ENCODE measurements around the gene SYNM. TPM values are rescaled to one million over a fixed set of nuclear protein-coding genes. Genes with fewer than 3 reads are reported as not detected.

Gene SYNM
- total RNA-seq, 2 donors from 2014 or later: 2.3 to 12.5 TPM

GRCh38 chr15:99101501-99101900 lies 3.4 kb upstream of the SYNM start:
- no peaks in the 10 kb centered on the region for H3K36me3 ChIP-seq (ENCODE audit: control insufficient read depth, insufficient read depth, low read length)
- H3K36me3 Mint-ChIP-seq (ENCODE audit: low read depth): no peaks in the 10 kb centered on the region
- DNase-seq: no peak
- WGBS, 2 experiments (ENCODE audit: insufficient coverage in 1 of 2, insufficient read length in 1 of 2): 79 to 87% methylated on average over 7 of the region's 7 CpGs
- H3K4me1 Mint-ChIP-seq: peaks cover 4% of the 10 kb centered on the region
- no peak overlapping the region for H3K4me3 Mint-ChIP-seq
- no peaks in the 10 kb centered on the region for H3K9me3 Mint-ChIP-seq
- no peak overlapping the region for H3K4me3 ChIP-seq (ENCODE audit: low read length)
- H3K9me3 ChIP-seq (ENCODE audit: control insufficient read depth, low read length): no peaks in the 10 kb centered on the region
- no peak overlapping the region for H3K27ac Mint-ChIP-seq
- H3K4me1 ChIP-seq (ENCODE audit: control insufficient read depth, insufficient read depth, low read length): no peaks in the 10 kb centered on the region
- H3K9ac ChIP-seq (ENCODE audit: extremely low read depth, low read length, poor library complexity, severe bottlenecking): no peak overlapping the region
- TF ChIP-seq CTCF (conservative IDR thresholded peaks at IDR 0.05): no peak
- no peak overlapping the region for H3K27ac ChIP-seq (ENCODE audit: low read depth, low read length)
- H3K27me3 ChIP-seq (ENCODE audit: control insufficient read depth, insufficient read depth, low read length, poor library complexity, severe bottlenecking): peaks cover 51% of the 10 kb centered on the region
- peaks cover 61% of the 10 kb centered on the region for H3K27me3 Mint-ChIP-seq (ENCODE audit: insufficient read depth)

- Histone ChIP-seq H3K9me3 (ENCODE audit: control insufficient read depth, low read length) (no peaks in the 10 kb centered on the region), H3K4me1 (ENCODE audit: control insufficient read depth, insufficient read depth, low read length) (no peaks in the 10 kb centered on the region), H3K27ac (ENCODE audit: low read depth, low read length) (no peak overlapping the region), H3K4me3 (ENCODE audit: low read length) (no peak overlapping the region), H3K36me3 (ENCODE audit: control insufficient read depth, insufficient read depth, low read length) (no peaks in the 10 kb centered on the region), H3K27me3 (ENCODE audit: control insufficient read depth, insufficient read depth, low read length, poor library complexity, severe bottlenecking) (peaks cover 62% of the 10 kb centered on the region), H3K9ac (ENCODE audit: extremely low read depth, low read length, poor library complexity, severe bottlenecking) (no peak overlapping the region)
- WGBS, 2 experiments (ENCODE audit: insufficient coverage in 1 of 2, insufficient read length in 1 of 2): 85 to 87% methylated on average over 8 to 13 of the region's 13 CpGs
- Mint-ChIP-seq H3K9me3 (no peaks in the 10 kb centered on the region), H3K4me3 (no peak overlapping the region), H3K4me1 (peaks cover 10% of the 10 kb centered on the region), H3K27me3 (ENCODE audit: insufficient read depth) (peaks cover 61% of the 10 kb centered on the region), H3K27ac (no peak overlapping the region), H3K36me3 (ENCODE audit: low read depth) (no peaks in the 10 kb centered on the region)
- TF ChIP-seq CTCF (conservative IDR thresholded peaks at IDR 0.05): no peak
- DNase-seq: peak; percentile 47
Measured at GRCh38 chr15:99102332-99103235, 2.3 kb upstream of the SYNM start.

GRCh38 chr15:99103279-99103678 lies 1.6 kb upstream of the SYNM start:
- DNase-seq: no peak
- no peak overlapping the region for H3K9ac ChIP-seq (ENCODE audit: extremely low read depth, low read length, poor library complexity, severe bottlenecking)
- H3K9me3 ChIP-seq (ENCODE audit: control insufficient read depth, low read length): no peaks in the 10 kb centered on the region
- no peak overlapping the region for H3K4me3 ChIP-seq (ENCODE audit: low read length)
- H3K4me3 Mint-ChIP-seq: no peak overlapping the region
- H3K27me3 ChIP-seq (ENCODE audit: control insufficient read depth, insufficient read depth, low read length, poor library complexity, severe bottlenecking): peaks cover 58% of the 10 kb centered on the region
- H3K9me3 Mint-ChIP-seq: no peaks in the 10 kb centered on the region
- H3K4me1 ChIP-seq (ENCODE audit: control insufficient read depth, insufficient read depth, low read length): no peaks in the 10 kb centered on the region
- H3K27ac Mint-ChIP-seq: no peak overlapping the region
- H3K27ac ChIP-seq (ENCODE audit: low read depth, low read length): no peak overlapping the region
- 97% methylated on average over 2 of the region's 2 CpGs; no CpG with 5 or more reads in 1 of the 2 experiments for WGBS, 2 experiments (ENCODE audit: insufficient coverage in 1 of 2, insufficient read length in 1 of 2)
- H3K36me3 ChIP-seq (ENCODE audit: control insufficient read depth, insufficient read depth, low read length): no peaks in the 10 kb centered on the region
- peaks cover 55% of the 10 kb centered on the region for H3K27me3 Mint-ChIP-seq (ENCODE audit: insufficient read depth)
- H3K36me3 Mint-ChIP-seq (ENCODE audit: low read depth): no peaks in the 10 kb centered on the region
- no peak for TF ChIP-seq CTCF (conservative IDR thresholded peaks at IDR 0.05)
- H3K4me1 Mint-ChIP-seq: peaks cover 10% of the 10 kb centered on the region

Data from endodermal cell (in vitro differentiated cells).